DND-41 (cell line): Measurements from ENCODE around the gene AK5.

Experiments used
- EZH2 ChIP-seq: IDR thresholded peaks from 3 replicates; pipeline ENCODE4 v1.6.1; 2012; ENCODE audit warnings: borderline replicate concordance, low read depth, mild to moderate bottlenecking, moderate library complexity, low read length, inconsistent platforms; ENCODE audit not compliant: severe bottlenecking
- TF ChIP-seq, protein P1 (sequence below): IDR thresholded peaks from 2 replicates; pipeline ENCODE4 v1.5.1; 2012; ENCODE audit warnings: borderline replicate concordance, low read length, moderate library complexity, mild to moderate bottlenecking; ENCODE audit not compliant: poor library complexity, severe bottlenecking; ENCODE audit errors: extremely low read depth

DNA sequence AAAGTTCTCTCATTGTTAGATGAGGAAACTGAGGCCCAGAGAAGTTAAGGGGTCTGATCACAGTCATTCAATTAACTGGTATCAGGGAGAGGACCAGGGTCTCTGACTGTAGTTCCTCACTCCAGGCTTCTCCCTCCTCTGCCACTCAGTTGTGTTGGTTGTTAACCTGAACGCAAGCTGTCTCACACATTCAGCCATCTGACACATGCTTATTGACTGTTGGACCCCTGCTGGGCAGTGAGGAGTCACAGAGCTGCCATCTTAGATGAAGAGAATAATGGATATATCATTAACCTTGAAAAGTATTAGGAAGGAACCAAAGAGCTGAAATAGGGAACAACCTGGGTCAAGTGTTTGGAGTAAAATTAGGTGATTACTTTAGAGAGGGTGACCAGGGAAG, 205.8 kb downstream of the AK5 start:
- TF ChIP-seq, protein P1, sequence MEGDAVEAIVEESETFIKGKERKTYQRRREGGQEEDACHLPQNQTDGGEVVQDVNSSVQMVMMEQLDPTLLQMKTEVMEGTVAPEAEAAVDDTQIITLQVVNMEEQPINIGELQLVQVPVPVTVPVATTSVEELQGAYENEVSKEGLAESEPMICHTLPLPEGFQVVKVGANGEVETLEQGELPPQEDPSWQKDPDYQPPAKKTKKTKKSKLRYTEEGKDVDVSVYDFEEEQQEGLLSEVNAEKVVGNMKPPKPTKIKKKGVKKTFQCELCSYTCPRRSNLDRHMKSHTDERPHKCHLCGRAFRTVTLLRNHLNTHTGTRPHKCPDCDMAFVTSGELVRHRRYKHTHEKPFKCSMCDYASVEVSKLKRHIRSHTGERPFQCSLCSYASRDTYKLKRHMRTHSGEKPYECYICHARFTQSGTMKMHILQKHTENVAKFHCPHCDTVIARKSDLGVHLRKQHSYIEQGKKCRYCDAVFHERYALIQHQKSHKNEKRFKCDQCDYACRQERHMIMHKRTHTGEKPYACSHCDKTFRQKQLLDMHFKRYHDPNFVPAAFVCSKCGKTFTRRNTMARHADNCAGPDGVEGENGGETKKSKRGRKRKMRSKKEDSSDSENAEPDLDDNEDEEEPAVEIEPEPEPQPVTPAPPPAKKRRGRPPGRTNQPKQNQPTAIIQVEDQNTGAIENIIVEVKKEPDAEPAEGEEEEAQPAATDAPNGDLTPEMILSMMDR = no peak
- TF ChIP-seq EZH2 = no peak
